ENCODE results near the gene LRRC27.

DNA sequence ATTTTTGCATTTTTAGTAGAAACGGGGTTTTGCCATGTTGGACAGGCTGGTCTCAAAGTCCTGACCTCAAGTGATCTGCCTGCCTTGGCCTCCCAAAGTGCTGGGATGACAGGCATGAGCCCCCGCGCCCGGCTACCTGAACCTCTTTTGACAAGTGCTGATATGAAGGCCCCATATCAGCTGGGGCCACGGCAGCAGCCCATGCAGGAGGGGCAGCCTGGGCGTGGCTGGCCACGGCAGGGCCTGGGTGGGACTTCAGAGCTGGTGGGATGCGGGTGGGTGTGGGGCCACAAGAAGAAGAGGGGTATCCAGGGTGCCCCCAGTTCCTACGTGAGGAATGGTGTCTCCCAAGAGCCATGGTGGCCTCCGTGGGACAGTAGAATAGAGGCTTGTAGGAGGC, 6.9 kb downstream of the LRRC27 start:
- TF ChIP-seq REST (IDR thresholded peaks at IDR 0.05; ENCODE audit: low read depth) (no peak), TCF12 (IDR thresholded peaks at IDR 0.05; ENCODE audit: low read depth) (no peak), CREB1 (IDR thresholded peaks at IDR 0.05; ENCODE audit: low read depth) (no peak), EGR1 (IDR thresholded peaks at IDR 0.05) (no peak), TAF1 (IDR thresholded peaks at IDR 0.05; ENCODE audit: low read depth) (no peak), RAD21 (IDR thresholded peaks at IDR 0.05; ENCODE audit: low read depth) (no peak), YY1 (IDR thresholded peaks at IDR 0.05; ENCODE audit: low read depth) (no peak), EP300 (IDR thresholded peaks at IDR 0.05; ENCODE audit: borderline replicate concordance) (no peak), NFIC (IDR thresholded peaks at IDR 0.05) (no peak)
- TF ChIP-seq, protein P1, sequence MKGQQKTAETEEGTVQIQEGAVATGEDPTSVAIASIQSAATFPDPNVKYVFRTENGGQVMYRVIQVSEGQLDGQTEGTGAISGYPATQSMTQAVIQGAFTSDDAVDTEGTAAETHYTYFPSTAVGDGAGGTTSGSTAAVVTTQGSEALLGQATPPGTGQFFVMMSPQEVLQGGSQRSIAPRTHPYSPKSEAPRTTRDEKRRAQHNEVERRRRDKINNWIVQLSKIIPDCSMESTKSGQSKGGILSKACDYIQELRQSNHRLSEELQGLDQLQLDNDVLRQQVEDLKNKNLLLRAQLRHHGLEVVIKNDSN (IDR thresholded peaks at IDR 0.05) = no peak
- TF ChIP-seq, protein P2, sequence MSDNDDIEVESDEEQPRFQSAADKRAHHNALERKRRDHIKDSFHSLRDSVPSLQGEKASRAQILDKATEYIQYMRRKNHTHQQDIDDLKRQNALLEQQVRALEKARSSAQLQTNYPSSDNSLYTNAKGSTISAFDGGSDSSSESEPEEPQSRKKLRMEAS (IDR thresholded peaks at IDR 0.05) = no peak
